Camera-type eye (tissue), 1 donor: ENCODE results near the gene PSORS1C1. TPM values are rescaled to one million over a fixed set of nuclear protein-coding genes. Genes with fewer than 3 reads are reported as not detected.

Experiments used
- total RNA-seq: library from RNA; depleted of rRNA; stranded (reverse); fragments of >200 nt; gene quantifications from one replicate; pipeline ENCODE4 v1.2.3, GENCODE V29; 2014

PSORS1C1 gene, protein sequence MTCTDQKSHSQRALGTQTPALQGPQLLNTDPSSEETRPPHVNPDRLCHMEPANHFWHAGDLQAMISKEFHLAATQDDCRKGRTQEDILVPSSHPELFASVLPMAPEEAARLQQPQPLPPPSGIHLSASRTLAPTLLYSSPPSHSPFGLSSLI
- total RNA-seq, result 0.22 TPM

DNA sequence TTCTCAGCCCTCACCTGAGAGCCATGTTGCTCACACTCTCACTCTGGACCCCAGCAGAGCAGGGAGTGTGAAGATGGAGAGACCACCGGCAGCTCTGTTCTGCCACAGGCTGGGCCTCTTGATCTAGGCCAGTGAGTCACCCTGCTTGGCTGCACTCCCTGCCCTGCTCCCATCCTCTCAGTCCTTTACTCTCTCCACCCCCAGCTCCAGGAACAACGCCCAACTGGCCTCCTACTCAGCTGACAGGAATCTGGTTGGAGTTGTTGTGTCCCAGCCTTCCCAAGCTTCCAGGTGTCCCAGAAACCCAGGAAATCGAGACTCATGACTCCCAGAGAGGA is at the start of gene PSORS1C1:
Gene PSORS1C1, plus strand, starts transcription at position 260 of the 338 bp plus-strand sequence. CDS start 14,833 bp downstream, outside the sequence.

DNA sequence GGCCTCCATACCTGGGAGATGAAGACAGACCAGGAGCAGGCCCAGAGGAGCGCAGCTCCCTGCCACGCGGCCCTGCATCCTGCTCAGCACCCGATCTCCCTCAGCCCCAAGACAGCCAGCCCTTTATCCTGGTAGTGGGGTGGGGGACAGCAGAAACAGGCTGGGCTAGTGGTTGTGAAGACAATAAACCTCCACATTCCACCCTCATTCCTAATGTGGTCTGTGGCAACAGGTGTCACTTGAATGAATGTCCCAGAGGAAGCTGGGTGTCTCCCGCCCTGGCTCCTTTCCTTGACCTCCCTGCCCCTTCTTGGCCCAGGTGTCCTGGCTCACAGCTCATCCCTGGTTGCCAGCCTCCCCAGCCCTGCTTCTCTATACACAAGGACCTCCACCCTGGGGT is 2.1 kb upstream of the PSORS1C1 start, which contains the start of gene C6orf15:
Gene C6orf15, minus strand, starts transcription at position 98 of the 400 bp plus-strand sequence. Its CDS starts 20 bp downstream, at position 78.

DNA sequence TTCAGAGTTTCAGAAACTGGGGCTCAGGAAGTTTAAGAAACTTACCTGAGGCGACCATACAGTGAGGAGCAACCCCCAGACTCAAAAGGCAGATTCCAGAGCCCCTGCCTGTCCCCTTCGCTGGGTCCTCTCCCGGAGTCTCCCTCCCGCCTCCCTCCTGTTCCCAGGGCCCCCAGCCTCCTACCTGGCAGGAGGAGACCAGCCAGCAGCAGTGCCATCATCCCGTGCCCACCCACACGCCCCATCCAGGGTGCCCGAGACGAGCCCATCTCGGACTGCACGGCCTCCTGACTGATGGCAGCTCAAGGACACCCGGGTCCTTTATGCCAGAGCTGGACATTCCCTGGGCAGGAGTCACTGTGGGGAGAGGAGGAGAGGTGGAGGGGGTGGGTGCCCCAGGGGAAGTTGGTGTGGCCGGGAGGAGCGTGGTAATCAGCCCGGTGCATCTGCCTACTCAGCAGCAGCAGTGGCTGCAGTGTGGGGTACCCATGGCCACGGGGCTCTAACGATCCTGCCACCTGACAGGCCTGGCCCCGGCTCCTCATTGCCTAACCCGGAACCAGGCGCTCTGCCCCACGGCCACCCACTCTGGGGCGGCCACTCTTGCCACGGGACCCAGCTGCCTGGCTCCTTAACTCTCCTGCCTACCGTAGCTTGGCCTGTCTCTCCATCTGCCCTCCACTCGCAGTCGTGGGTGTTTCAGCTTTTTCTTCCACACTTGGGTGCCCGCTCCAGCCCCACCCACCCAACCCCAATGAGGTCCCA is 5.7 kb downstream of the PSORS1C1 start, which contains the start of gene CDSN:
Gene CDSN, minus strand, starts transcription at position 296 of the 765 bp plus-strand sequence. Its CDS starts 27 bp downstream, at position 269.

DNA sequence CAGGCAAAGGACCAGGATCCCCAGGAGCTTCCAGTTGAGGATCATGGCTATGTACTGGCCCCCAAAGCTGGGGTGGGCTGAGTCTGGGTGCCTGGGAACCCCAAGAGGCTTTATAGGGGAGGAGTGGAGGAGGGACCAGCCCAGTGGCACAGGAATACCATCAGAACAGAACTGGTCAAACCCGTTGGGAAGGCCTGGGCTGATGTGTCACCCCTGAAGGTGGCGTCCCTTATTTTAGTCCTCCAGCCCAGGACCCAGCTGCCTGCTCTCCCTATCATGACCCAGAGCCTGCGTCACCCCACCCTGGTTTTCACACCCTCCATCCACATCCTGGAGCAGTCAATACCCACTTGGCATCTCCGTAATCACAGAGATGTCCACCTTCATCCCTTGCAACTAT is 24.4 kb downstream of the PSORS1C1 start, which contains the start of gene PSORS1C2:
Gene PSORS1C2, minus strand, starts transcription at position 85 of the 400 bp plus-strand sequence. Its CDS starts 40 bp downstream, at position 45.

DNA sequence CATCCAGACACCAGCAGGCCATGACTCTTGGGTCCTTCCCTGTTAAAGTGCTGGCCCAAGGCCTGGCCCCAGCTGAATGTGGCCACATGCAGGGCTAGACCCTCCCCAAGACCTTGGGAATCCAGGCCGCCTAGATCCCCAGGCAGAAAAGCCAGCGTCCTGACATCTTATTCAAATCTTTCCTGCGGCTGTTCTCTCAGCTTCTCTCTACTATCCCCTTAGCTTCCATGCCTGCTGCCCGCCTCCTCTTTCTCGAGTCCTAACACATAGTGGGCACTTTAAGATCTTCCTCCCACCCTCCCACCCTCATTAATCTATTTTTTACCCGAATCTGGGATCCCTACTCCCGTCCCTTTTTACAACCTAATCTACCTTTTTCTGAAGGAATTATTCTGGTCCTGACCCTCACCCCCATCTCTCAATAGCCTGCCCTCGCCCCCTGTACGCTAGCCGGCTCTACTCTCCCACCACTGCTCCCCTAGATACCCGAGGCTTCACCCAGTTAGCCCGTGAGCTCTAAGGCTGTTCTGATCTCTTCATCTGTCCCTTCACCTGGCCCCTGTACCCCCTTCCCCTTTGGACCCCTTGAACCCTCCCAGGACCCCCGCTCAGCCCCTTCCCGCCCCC is 43.0 kb downstream of the PSORS1C1 start, which contains the start of gene CCHCR1:
Gene CCHCR1, minus strand, starts transcription at position 290 of the 627 bp plus-strand sequence. Its CDS starts 202 bp downstream, at position 88.

GRCh38 chr6:31158140-31158862 is 43.7 kb downstream of the PSORS1C1 start, which contains the start of gene TCF19:
Gene TCF19 (plus strand): TSS chr6:31158589. CDS start chr6:31159470, 881 bp downstream.

DNA sequence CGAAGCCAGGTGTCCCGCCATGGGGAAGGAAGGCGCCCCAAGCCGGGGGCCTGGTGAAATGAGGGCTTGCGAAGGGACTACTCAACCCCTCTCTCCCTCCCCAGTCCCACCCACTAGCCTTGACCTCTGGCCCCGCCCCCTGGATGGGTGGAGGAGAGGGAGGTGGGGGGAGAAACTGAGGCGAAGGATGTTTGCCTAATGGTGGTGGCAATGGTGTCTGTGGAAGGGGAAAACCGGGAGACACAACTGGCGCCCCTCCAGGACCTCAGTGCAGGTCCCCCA is 55.9 kb downstream of the PSORS1C1 start, which contains the start of gene POU5F1:
Gene POU5F1, minus strand, starts transcription at position 83 of the 282 bp plus-strand sequence. Its CDS starts 62 bp downstream, at position 21.

Other genes with a start within 250 kb of the PSORS1C1 start
- gene DDR1, start 230.3 kb upstream of the PSORS1C1 start, total RNA-seq, result 148 TPM
- gene GTF2H4, start 206.6 kb upstream of the PSORS1C1 start, total RNA-seq, result 20.6 TPM
- gene VARS2, start 200.6 kb upstream of the PSORS1C1 start, total RNA-seq, result 30.6 TPM
- gene SFTA2, start 182.6 kb upstream of the PSORS1C1 start, total RNA-seq, result not detected
- gene MUCL3, start 173.8 kb upstream of the PSORS1C1 start, total RNA-seq, result not detected
- gene MUC21, start 131.1 kb upstream of the PSORS1C1 start, total RNA-seq, result 0.11 TPM
- 0.11 TPM for gene MUC22, start 104.3 kb upstream of the PSORS1C1 start, total RNA-seq
- gene C6orf15, start 2.2 kb upstream of the PSORS1C1 start, total RNA-seq, result not detected
- not detected for gene CDSN, start 5.6 kb downstream of the PSORS1C1 start, total RNA-seq
- not detected for gene PSORS1C2, start 24.3 kb downstream of the PSORS1C1 start, total RNA-seq
- 15.3 TPM for gene CCHCR1, start 43.0 kb downstream of the PSORS1C1 start, total RNA-seq
- gene TCF19, start 43.8 kb downstream of the PSORS1C1 start, total RNA-seq, result 10.0 TPM
- not detected for gene POU5F1, start 55.9 kb downstream of the PSORS1C1 start, total RNA-seq
- gene HLA-C, start 157.3 kb downstream of the PSORS1C1 start, total RNA-seq, result 23.3 TPM
- 169 TPM for gene HLA-B, start 242.4 kb downstream of the PSORS1C1 start, total RNA-seq